Raji (cell line): Measurements from ENCODE around the gene STRIP1.

ENCODE experiments used
- POLR2A ChIP-seq: IDR thresholded peaks from 2 replicates; pipeline ENCODE4 v1.6.1; 2011; ENCODE audit warnings: low read depth, low read length, control low read depth; ENCODE audit not compliant: insufficient read depth

Gene STRIP1

DNA sequence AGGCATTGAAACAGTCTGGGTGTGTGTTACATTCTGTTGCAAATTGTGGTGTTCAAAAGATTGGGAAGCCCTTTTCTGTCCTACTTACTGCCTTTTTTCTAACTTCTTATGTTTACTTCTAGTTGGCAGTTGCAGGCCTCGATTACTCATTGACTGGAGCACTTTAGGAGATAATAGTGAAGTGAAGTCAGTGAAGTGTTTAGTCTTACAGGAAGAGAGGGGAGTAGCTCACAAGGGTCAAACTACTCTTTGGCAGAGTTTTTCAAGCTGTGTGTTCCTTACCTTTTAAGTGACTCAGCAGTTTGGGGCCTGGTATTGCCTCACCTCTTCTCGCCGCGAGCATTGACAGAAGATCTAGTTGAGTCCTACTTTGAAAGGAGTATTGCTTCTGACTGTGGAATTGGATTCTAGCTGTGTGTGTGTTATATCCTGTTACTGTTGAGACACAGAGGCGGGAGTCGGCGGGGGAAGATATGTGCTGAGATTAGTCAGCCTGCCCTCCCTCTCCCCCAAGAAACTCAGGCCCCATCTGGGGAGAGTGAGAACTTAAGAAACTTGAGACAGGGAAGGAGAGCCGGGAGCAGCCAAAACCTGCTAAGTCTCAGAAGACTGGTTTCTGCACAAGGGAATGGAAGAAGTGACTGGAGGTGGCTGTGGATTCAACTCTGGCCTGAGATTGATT, 30.5 kb upstream of the STRIP1 start:
- no peak for TF ChIP-seq POLR2A

- TF ChIP-seq POLR2A, result no peak
Observed at GRCh38 chr1:110004583-110004982, 29.8 kb upstream of the STRIP1 start.

GRCh38 chr1:110005971-110006370, 28.5 kb upstream of the STRIP1 start:
- TF ChIP-seq POLR2A, result no peak

GRCh38 chr1:110006516-110006915, 27.9 kb upstream of the STRIP1 start:
- TF ChIP-seq POLR2A, result no peak

- TF ChIP-seq POLR2A, result no peak
Observed at GRCh38 chr1:110007046-110007830, 27.2 kb upstream of the STRIP1 start.

DNA sequence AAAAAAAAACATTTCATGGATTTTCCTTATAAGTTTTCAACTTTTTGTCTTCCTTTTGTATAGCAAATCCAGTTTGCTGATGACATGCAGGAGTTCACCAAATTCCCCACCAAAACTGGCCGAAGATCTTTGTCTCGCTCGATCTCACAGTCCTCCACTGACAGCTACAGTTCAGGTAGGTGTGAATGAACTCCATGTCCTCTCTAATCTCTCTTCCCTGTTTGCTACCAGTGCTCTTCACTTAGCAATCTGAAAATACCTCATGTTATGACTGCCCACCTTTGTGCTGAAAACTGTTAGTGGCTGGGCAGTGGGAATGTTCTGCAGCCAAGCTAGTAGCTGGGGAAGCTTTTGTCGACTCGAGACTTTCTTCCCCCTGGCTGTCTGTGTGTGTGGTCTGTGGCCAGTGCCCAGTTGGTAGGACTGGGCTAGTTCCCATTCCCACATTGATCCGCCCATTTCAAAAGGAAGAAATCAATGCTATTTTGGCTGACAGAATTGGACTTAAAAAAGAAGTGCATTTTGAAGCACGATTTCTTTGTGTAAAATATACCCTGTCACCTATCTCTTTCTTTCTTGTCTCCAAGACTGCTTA, 25.4 kb upstream of the STRIP1 start:
- TF ChIP-seq POLR2A, result no peak

DNA sequence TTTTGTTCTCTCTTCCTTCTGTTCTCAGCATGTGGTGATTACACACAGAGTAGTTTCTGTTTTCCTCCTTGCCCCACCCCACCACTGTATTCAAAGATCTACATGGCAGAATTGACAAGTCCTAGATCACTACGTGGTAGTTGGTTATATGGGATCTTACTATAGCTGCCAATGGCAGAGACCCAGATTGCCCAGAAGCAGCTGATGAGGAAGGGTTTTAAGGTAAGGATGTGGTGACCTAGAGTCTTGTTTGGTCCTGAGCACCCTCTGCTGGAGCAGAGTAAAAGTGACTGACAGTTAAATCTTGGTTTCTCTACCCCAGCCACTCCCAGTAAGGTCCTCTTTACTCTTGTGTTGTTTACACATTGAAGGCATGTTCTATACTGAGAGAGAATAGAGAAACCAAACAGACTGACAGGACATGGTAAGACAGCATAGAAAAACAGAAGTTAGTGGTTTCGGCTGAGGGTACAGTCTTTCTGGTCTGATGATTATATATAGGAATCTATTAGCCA, 22.8 kb upstream of the STRIP1 start:
- no peak for TF ChIP-seq POLR2A

GRCh38 chr1:110012100-110012780, 22.2 kb upstream of the STRIP1 start:
- TF ChIP-seq POLR2A, result no peak

DNA sequence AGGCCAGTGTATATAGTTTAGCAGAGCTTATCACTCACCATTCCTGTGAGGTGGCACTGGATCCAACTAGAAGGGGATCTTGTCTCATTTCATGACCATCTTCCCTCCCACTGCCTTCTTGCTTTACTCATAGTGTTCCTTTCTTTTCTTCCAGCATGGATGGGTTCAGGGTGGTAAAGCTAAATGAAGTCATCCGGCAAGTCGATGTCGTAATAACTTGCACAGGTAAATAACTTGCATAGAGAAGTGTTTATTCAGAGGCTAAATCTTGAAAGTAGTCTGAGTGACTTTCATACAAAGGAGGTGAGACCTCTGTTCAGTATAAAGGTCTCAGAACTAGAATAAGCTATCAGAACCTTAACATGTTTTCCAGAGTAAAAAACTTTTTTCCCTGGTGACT, 16.6 kb upstream of the STRIP1 start:
- TF ChIP-seq POLR2A, result no peak

- no peak for TF ChIP-seq POLR2A
Observed at GRCh38 chr1:110018396-110018795, 16.0 kb upstream of the STRIP1 start.

DNA sequence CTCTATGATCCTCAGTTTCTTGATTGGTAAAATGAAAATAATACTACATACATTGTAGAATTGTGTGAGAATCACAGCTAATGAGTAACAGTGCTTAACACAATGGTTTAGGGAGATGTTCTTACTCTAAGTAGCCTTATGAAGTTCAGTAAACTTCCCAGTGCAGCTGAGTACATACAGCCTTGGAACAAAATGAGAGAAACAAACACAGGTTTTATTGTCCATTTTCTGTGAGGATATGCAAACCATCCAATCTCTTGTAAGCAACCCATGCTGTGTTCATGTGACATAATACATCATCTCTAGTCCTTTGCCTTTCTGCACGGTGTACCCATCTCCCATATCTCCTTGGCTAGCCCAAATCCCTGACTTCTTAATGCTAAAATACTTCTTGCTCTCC, 14.7 kb upstream of the STRIP1 start:
- TF ChIP-seq POLR2A, result no peak

GRCh38 chr1:110021285-110021684, 13.1 kb upstream of the STRIP1 start:
- TF ChIP-seq POLR2A, result no peak

GRCh38 chr1:110024613-110025012, 9.8 kb upstream of the STRIP1 start:
- no peak for TF ChIP-seq POLR2A

- TF ChIP-seq POLR2A, result no peak
Observed at GRCh38 chr1:110032327-110032726, 2.1 kb upstream of the STRIP1 start.

GRCh38 chr1:110033421-110033820, 1.0 kb upstream of the STRIP1 start:
- TF ChIP-seq POLR2A, result no peak
